HG02973 (cell line): ENCODE measurements around the gene DUSP2.

ENCODE experiments used
- ATAC-seq: cut with Tn5 transposase; IDR thresholded peaks from one replicate; pipeline ENCODE4 v1.9.1; 2021; ENCODE audit warnings: moderate library complexity; ENCODE audit not compliant: unreplicated experiment

DUSP2 gene

DNA sequence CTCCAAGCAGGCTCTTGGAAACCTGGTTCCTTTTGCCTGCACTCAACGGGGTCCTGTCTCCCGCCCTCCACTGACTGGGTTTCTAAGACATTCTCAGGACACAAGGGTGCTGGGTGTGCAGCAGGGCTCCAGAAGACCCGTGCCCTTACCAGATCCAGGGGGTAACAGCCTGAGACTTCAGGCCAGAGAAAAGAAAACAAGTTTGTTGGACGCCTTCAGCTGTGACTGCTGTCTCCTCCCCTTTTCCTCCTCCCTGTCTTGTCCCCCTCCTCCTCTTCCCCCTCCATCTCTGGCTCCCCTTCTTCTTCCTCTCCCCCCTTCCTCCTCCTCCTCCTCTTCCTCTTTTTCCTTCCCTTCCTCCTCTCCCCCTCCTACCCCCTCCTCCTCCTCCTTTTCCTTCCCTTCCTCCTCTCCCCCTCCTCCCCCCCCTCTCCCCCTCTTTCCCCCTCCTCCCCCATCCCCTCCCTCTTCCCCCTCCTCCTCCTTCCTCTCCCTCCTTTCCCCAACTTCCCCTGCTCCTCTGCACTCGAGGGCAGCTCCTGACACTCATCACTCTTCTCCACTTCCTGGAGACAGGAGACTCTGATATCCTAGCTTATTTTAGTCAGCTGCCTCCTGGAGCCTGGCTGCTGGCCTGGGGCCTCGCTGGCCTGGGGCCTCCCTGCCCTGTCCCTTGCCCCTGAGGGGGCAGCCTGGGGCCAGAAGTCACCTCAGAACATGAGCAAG lies 41.3 kb downstream of the DUSP2 start:
- ATAC-seq = no peak

DNA sequence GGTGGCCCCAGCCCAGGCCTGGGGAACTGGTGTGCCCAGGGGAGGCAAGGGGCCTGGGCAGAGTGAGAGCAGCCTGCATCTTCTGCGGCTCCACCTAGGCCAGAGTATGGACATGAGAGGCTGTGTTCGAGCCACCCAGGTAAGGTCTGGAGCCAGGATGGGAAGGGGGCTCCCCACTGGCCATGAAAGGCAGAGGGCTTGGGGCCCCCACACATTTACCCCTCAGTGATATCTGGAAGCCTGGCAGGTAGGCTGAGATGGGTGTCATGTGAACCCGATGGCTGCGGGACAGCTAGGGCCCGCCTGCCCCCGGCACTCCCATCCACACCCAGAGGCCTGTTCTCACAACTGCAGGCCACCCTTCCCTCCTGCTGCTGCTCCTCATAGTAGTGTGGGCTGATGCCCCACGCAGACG lies 42.0 kb downstream of the DUSP2 start:
- ATAC-seq = no peak

DNA sequence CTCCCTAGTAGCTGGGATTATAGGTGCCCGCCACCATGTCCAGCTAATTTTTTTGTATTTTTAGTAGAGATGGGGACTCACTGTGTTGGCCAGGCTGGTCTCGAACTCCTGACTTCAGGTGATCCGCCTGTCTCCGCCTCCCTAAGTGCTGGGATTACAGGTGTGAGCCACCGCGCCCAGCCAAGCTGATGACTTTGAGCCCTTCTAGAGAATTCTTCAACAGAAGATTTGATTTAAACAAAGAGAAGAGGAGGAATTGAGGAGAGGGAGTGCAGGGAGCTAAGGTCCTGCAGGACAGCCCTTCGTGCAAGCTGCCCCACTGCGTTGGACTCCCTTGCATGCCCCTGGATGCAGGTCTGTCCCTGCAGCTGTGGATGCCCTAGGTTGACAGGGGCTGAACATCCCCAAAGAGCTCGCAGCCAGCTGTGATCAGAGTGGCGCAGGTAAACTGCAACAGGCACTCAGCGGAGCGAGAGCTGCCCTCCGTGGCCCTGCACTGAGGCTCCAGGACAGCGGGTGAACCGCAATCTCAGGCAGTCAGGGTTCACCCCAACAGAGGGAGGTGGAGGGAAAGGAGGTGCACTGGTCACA lies 42.5 kb downstream of the DUSP2 start:
- no peak for ATAC-seq

DNA sequence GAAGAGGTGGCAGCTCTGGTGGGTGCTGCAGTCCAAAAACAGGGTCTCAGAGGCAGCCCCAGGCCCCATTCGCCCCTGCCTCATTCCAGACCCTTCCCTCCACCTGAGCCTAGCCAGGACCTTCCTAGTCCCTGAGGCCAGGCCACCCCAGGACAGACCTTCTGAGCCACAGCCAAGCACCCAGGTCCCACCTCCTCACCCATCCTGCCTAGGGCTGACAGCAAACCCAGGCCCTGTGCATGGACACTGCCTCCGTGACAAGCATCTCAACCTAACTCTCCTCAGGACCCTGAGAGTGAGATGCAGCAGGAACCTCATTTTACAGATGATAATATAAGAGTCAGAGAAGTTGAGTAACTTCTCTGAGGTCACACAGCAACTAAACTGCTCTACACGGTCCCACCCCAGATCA lies 44.3 kb downstream of the DUSP2 start:
- ATAC-seq = no peak

DNA sequence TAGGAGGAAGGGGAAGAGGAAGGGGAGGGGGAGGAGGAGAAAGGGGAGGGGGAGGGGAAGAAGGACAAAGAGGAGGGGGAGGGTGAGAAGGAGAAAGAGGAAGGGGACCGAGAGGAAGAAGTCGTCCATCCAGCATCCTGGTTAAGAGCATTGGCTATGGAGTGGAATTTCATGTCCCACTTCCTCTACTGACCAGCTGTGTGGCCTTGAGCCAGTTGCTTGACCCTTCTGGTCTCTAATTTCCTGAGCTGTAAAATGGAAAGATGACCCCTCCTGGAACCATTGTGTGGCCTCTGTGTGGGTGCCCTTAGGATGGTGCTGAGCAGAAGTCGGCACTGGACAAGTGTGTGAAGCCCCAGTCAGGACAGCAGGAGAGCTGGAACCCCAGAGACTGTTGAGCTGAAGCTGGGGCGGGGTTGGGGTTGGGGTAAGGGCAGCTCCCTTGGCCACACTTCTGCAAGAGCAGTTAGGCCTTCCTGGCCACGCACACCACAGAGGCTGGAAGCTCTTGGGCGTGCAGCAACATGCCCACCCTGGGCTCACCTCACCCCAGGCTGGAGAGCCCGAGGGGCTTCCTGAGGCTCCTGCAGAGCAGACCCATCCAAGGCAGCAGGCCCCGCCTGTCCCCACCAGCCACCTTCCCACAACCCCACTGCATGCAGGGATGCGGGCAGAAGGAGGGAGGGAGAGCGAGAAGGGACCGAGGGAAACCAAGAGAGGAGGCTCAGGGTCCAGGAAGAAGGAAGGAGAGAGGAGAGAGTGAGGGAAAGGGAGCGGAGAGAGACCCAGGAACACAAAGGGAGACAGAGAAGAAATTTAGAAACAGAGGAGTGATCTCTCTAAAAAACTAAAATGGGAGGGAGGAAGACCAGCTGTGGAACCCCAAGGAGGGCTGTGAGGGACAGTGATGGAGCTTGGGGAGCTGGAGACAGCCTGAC lies 45.1 kb downstream of the DUSP2 start:
- ATAC-seq = no peak

DNA sequence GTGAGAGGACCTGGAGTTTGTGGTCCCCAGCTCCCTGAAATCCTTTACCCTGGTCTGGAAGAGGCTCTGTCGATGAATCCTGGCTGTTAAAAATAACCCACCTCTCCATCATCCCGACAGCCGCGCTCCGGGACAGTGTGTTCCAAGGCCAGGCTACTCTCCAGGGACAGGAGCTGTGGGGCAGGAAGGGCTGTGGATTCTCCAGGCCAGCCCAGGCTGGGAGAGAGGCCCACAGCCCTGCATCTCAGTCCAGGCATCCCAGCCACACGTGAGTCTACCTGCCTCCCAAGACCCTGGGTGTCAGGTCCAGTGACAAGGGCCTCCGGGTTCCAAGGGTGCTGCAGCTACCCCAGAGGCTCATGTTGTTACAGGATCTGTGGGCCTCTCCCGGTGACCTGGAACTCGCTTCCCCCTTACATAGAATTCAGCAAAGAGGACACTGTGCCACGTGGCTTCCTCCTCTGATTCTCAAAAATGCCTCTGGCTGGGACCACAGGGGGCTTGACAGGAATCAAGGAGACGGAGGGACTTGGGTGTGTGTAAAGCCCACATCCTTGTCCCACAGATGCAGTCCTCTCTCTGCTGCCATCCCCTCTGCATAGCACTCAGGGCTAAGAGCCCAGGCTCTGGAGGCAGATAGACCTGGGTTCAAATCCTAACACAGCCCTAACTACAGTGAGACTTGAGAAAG lies 46.2 kb downstream of the DUSP2 start:
- ATAC-seq = no peak

DNA sequence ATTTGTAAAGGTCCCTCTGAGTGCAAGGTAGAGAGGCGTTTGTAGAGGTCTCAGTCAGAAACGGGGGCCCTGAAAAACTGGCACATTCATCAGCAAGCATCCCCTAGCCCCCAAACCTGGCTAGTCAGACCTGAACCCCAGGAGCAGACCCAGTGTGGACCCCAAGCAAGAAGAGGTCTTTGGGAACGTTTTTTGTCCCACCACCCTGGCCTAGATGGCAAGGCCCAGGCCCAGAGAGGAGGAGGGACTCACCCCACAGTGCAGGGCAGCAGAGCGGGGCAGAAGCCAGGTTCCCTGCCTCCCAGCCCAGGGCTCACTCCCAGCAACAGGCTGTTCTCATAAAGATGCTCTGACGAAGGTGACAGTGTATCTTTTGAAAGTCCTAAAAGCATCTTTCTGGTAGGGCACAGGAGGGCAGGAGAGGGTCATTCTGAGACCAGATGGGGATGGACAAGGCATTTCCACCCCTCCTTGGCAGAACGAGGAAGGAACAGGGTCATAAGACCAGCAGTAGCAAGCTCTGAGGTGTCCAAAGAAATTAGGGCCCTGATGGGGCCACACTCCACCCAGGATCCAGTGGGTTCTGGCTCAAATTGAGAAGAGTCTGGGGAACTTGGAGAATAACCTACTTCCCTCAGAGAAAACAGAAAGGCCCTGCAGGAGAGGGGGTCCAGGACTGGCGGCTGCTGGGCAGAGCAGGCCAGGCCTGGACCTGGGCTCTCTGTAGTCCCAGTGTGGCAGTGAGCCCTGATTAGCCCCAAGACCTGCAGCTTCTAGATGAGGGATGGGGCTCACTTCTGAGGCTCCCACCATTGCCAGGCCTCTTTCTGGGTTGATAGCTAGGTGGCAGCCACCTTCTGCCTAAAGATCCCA lies 47.1 kb downstream of the DUSP2 start:
- no peak for ATAC-seq

DNA sequence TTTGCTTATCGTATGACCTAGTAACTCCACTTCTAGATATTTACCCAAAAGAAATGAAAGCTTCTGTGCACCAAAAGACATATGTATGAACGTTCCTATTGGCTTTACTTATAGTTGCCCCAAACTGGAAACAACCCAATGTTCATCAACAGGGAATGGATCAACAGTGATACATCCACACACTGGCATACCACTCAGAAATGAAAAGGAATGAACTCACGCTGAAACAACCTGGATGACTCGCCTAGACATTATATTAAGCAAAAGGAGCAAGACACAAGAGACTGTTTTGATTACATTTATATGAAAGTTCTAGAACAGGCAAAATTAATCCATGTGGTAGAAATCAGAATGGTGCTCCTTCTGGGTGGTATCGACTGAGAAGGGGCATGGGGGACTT lies 47.8 kb downstream of the DUSP2 start:
- ATAC-seq = no peak

DNA sequence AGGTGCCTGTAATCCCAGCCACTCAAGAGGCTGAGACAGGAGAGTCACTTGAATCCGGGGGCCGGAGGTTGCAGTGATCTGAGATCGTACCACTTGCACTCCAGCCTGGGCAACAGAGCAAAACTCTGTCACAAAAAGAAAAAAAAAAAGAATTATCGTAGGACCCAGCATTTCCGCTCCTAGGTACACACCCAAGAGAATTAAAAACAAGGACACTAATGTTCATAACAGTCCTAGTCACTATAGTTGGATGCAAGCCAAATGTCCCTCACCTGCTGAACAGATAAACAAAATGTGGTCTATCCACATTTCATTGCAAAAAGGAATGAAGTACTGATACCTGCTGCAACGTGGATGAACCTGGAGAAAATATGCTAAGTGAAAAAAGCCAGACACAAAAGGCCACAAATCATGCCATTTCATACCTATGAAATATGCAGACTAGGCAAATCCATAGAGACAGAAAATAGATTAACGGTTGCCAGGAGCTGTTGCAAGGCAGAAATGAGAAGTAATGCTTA lies 50.1 kb downstream of the DUSP2 start:
- no peak for ATAC-seq

DNA sequence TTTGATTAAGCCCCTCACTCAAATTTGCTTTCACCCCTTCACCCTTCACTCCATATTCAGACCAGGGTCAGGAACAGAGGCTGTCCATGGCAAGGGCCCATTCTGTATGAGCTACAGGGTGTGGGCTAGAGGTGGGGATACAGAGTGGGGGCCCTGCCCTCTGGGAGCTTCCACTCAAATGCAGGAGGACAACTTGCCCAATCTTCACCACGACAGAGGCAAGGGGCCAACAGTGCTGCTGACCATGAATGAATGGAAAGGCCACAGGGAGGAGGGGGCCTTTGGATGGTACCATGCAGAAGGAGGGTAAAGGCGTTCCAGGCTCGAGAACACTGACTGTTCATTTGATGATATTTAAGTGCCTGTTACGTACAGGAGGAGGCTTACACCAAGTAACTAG lies 51.7 kb downstream of the DUSP2 start:
- no peak for ATAC-seq
